ENCODE results near the gene THSD7B. TPM values are rescaled to one million over a fixed set of nuclear protein-coding genes. Genes with fewer than 3 reads are reported as not detected.

Gene THSD7B
- total RNA-seq, 1 donor from 2014 or later, result 0.14 TPM

DNA sequence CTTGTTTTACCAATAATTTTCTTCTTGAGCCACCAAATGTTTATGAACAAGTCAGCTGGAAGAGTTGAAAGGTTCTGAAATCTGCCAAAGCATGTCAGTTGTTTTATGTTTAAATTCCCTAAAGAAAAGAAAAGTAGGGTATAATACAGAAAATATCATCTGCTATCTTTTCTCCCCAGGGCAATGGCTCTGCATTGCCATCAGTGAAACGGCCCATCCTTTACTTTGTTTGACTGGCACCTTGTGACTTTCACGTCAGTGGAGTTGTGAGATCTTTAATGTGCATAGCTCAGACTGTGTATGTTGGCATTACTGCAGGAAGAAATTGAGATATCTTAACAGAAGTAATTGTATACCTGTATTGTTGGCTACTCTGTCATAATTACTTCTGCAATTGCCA is 239.9 kb downstream of the THSD7B start:
- intact Hi-C loops (cut with DNase I), result no loop called here
- DNase-seq (no peak), ATAC-seq (no peak)
- TF ChIP-seq, protein P1, sequence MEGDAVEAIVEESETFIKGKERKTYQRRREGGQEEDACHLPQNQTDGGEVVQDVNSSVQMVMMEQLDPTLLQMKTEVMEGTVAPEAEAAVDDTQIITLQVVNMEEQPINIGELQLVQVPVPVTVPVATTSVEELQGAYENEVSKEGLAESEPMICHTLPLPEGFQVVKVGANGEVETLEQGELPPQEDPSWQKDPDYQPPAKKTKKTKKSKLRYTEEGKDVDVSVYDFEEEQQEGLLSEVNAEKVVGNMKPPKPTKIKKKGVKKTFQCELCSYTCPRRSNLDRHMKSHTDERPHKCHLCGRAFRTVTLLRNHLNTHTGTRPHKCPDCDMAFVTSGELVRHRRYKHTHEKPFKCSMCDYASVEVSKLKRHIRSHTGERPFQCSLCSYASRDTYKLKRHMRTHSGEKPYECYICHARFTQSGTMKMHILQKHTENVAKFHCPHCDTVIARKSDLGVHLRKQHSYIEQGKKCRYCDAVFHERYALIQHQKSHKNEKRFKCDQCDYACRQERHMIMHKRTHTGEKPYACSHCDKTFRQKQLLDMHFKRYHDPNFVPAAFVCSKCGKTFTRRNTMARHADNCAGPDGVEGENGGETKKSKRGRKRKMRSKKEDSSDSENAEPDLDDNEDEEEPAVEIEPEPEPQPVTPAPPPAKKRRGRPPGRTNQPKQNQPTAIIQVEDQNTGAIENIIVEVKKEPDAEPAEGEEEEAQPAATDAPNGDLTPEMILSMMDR (IDR thresholded peaks at IDR 0.05), result no peak
- no peaks in the 10 kb centered on the region for H3K9me3 ChIP-seq
- H3K36me3 ChIP-seq, result no peaks in the 10 kb centered on the region
- no peaks in the 10 kb centered on the region for H3K27me3 ChIP-seq
- H3K4me3 ChIP-seq, result no peak overlapping the region
- no peaks in the 10 kb centered on the region for H3K4me1 ChIP-seq
- no peak overlapping the region for H3K27ac ChIP-seq

DNA sequence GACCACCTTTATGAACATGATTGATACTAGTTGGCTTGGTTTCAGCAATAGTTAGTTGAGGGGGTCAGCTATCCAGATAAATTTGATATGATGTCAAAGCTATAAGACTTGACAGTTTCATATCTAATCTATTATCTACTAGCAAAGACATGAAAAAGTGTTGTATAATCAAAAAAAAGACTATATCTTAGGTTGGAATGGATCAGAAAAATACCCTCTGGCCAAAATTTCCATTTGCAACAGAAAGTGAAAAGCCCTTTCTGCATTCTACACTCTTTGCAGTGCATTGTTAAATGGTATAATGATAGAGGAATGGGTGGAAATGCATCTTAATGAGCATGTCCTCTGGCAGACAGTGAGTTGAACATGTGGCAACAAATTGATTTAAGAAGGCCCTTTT is 242.6 kb downstream of the THSD7B start:
- ATAC-seq, result no peak
- DNase-seq, result no peak
- intact Hi-C loops (cut with DNase I), result no loop called here
- Histone ChIP-seq H3K27me3 (no peaks in the 10 kb centered on the region), H3K27ac (no peak overlapping the region), H3K9me3 (no peaks in the 10 kb centered on the region), H3K4me3 (no peak overlapping the region), H3K4me1 (no peaks in the 10 kb centered on the region), H3K36me3 (no peaks in the 10 kb centered on the region)
- TF ChIP-seq, protein P1 (IDR thresholded peaks at IDR 0.05), result no peak

DNA sequence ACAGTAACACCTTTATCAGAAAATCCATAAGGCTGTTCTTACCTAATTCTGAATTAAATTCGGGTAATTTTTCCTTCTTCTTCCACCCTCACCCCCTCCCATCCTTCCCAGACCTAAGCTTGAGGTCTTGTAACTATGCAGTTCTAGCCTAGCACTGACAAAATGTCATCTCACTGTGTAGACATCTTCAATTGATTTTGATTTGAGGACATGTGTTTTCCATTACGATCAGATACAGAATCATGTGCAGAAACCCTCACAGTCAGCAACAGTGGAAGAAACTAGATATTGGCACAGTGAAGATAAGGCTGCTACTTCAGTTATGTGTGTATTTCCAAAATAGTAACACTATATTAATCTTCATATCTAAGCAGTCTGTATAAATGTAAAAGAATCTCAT is 244.6 kb downstream of the THSD7B start:
- intact Hi-C loops (cut with DNase I), result no loop called here
- ATAC-seq (no peak), DNase-seq (no peak)
- TF ChIP-seq, protein P1 (IDR thresholded peaks at IDR 0.05), result no peak
- H3K4me3 ChIP-seq, result no peak overlapping the region
- H3K9me3 ChIP-seq, result no peaks in the 10 kb centered on the region
- no peak overlapping the region for H3K27ac ChIP-seq
- no peaks in the 10 kb centered on the region for H3K36me3 ChIP-seq
- no peaks in the 10 kb centered on the region for H3K4me1 ChIP-seq
- H3K27me3 ChIP-seq, result no peaks in the 10 kb centered on the region

DNA sequence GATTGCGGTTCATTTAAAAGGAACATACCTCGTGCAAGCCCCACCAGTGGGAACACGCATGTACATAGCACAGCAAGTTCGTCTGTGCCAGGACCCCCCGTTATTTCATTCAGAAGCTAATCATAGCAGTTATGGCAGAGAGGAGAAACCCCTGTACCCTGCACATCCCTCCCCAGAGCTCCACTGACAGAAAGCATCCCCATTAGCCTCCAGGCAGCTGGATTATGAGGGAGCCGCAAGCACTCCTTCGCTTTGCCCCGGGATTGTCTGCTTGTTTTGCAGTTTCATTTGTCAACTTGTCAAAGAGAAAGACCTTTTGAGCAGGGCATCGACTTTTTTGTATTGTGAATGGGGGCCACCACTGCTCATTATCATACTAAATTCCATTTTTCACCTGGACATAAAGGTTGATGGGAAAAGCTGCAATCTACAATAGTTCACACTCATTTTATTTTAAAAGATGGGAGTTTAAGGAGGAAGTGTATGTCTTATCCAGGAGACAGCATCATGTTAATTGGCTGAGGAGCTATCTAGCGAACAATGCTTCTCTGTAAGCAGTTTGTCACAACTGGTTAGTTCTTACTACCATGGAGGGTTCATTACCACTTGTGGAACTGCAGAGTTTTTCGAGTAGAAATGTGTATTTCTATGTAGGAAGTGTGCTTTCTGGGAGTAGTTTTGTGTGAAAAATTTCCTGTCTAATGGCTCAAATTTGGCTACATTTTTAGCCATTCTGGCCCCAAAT is 255.3 kb downstream of the THSD7B start:
- H3K27me3 ChIP-seq, result no peaks in the 10 kb centered on the region
- H3K27ac ChIP-seq, result no peak overlapping the region
- H3K4me1 ChIP-seq, result no peaks in the 10 kb centered on the region
- no peaks in the 10 kb centered on the region for H3K36me3 ChIP-seq
- DNase-seq (no peak), ATAC-seq (no peak)
- no peak overlapping the region for H3K4me3 ChIP-seq
- no peaks in the 10 kb centered on the region for H3K9me3 ChIP-seq
- TF ChIP-seq, protein P1 (IDR thresholded peaks at IDR 0.05), result no peak
- intact Hi-C loops (cut with DNase I), result no loop called here

DNA sequence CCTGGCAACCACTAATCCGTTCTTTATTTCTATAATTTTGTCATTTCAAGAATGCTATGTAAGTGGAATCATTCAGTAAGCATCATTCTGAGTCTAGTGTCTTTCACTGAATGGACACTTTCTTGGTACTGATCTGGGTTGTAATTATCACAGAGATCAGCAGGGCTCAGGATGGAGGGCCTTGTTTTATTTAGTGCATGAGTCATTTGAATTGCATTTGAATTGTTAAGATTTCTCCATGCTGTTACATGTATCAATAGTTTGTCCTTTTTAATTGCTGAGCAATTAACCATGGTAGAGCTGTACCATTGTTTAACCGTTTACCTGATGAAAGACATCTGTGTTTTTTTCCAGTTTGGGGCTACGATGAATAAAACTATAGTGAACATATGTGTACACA is 256.4 kb downstream of the THSD7B start:
- Histone ChIP-seq H3K36me3 (no peaks in the 10 kb centered on the region), H3K27me3 (no peaks in the 10 kb centered on the region), H3K4me3 (no peak overlapping the region), H3K9me3 (no peaks in the 10 kb centered on the region), H3K4me1 (no peaks in the 10 kb centered on the region), H3K27ac (no peak overlapping the region)
- DNase-seq (no peak), ATAC-seq (no peak)
- TF ChIP-seq, protein P1 (IDR thresholded peaks at IDR 0.05), result no peak
- intact Hi-C loops (cut with DNase I), result no loop called here

DNA sequence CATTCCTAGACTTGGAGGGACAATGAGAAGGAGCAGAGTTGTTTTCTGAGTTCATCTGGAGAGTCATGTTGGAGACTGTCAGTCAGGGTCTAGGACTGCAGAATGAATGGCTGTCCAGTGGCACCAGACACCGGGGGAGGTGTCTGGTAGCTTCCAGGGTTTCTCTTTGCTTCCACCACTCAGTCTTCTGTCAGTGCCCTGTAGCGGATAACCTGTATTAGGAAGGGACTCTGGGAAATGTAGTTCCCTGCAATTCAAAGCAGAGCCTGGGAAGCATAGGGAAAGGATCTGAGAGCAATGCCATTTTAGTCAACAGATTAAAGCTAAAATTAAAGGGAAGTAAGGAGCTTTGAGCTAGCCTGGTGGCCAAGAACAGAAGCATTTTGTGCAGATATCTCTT is 257.9 kb downstream of the THSD7B start:
- intact Hi-C loops (cut with DNase I), result no loop called here
- TF ChIP-seq, protein P1 (IDR thresholded peaks at IDR 0.05), result no peak

More for the DNA sequence above, 257.9 kb downstream of the THSD7B start:
- Histone ChIP-seq H3K4me3 (no peak overlapping the region), H3K36me3 (no peaks in the 10 kb centered on the region), H3K27me3 (no peaks in the 10 kb centered on the region), H3K9me3 (no peaks in the 10 kb centered on the region), H3K27ac (no peak overlapping the region), H3K4me1 (no peaks in the 10 kb centered on the region)
- no peak for DNase-seq
- no peak for ATAC-seq

All from upper lobe of right lung (tissue), 1 donor.